Uterus (tissue), 2 donors: ENCODE measurements around the gene MBD1.

Experiments used
- CTCF ChIP-seq, 4 experiments: fragments of 200-600 bp in 2 of 4; fragments of 450-650 bp in 2 of 4; sonication (generic) in 2 of 4; IDR thresholded peaks; one replicate each; pipeline ENCODE4 v1.5.1; 2016 to 2019; ENCODE audit warnings: antibody characterized with exemption in 4 of 4, mild to moderate bottlenecking in 2 of 4, moderate library complexity in 1 of 4
- POLR2A ChIP-seq, 2 donors: fragments of 450-650 bp; IDR thresholded peaks; one replicate each; pipeline ENCODE4 v1.6.1; 2016; ENCODE audit warnings: antibody characterized with exemption in 2 of 2, mild to moderate bottlenecking in 1 of 2, moderate library complexity in 1 of 2

GRCh38 chr18:50250935-50251334 lies 30.4 kb downstream of the MBD1 start:
- TF ChIP-seq POLR2A (IDR thresholded peaks at IDR 0.05) (no peak), CTCF (IDR thresholded peaks at IDR 0.05) (no peak)
